Chondrocyte (in vitro differentiated cells): ENCODE measurements around the gene ACE. TPM values are rescaled to one million over a fixed set of nuclear protein-coding genes. Genes with fewer than 3 reads are reported as not detected.

ENCODE experiments used
- DNase-seq: peaks from one replicate; pipeline ENCODE4 v3.0.0; 2021; ENCODE audit warnings: mixed read lengths, low spot score
- H3K27ac Mint-ChIP-seq: one replicate; pipeline ENCODE4 v1.8.0; 2021; ENCODE audit warnings: mild to moderate bottlenecking, moderate library complexity, mixed read lengths; ENCODE audit not compliant: unreplicated experiment
- H3K27me3 Mint-ChIP-seq: 2 replicates; pipeline ENCODE4 v1.8.0; 2021; ENCODE audit warnings: low read depth, mixed read lengths
- H3K36me3 Mint-ChIP-seq: 2 replicates; pipeline ENCODE4 v1.8.0; 2021; ENCODE audit warnings: low read depth, mixed read lengths
- H3K4me1 Mint-ChIP-seq: 2 replicates; pipeline ENCODE4 v1.8.0; 2021; ENCODE audit warnings: low read depth, mild to moderate bottlenecking, mixed read lengths
- H3K4me3 Mint-ChIP-seq: one replicate; pipeline ENCODE4 v1.8.0; 2021; ENCODE audit warnings: mild to moderate bottlenecking, moderate library complexity, mixed read lengths; ENCODE audit not compliant: unreplicated experiment
- H3K9me3 Mint-ChIP-seq: 2 replicates; pipeline ENCODE4 v1.8.0; 2021; ENCODE audit warnings: low read depth, mixed read lengths
- CTCF ChIP-seq: fragments of 200-600 bp; sonication (generic); IDR thresholded peaks from 2 replicates; pipeline ENCODE4 v1.5.0; 2021; ENCODE audit warnings: antibody characterized with exemption, mild to moderate bottlenecking, moderate library complexity
- total RNA-seq: library from RNA; stranded (reverse); gene quantifications from 3 replicates; pipeline ENCODE4 v1.2.1, GENCODE V29; 2021

Gene ACE
- total RNA-seq, 1 donor from 2014 or later, result 0.52 TPM

GRCh38 chr17:63530557-63531021, 53.7 kb downstream of the ACE start:
- Mint-ChIP-seq H3K36me3 (no peaks in the 10 kb centered on the region), H3K4me3 (no peak overlapping the region), H3K4me1 (no peaks in the 10 kb centered on the region), H3K27ac (no peak overlapping the region), H3K27me3 (peaks cover 18% of the 10 kb centered on the region), H3K9me3 (no peaks in the 10 kb centered on the region)
- DNase-seq, result no peak
- TF ChIP-seq CTCF, result no peak

- Mint-ChIP-seq H3K27me3 (peaks cover 17% of the 10 kb centered on the region), H3K4me1 (no peaks in the 10 kb centered on the region), H3K27ac (no peak overlapping the region), H3K4me3 (no peak overlapping the region), H3K9me3 (no peaks in the 10 kb centered on the region), H3K36me3 (no peaks in the 10 kb centered on the region)
- no peak for DNase-seq
- TF ChIP-seq CTCF, result no peak
These were observed 54.4 kb downstream of the ACE start for GRCh38 chr17:63531022-63531965.

GRCh38 chr17:63533433-63534077, 56.7 kb downstream of the ACE start:
- Mint-ChIP-seq H3K4me3 (no peak overlapping the region), H3K27me3 (peaks cover 8% of the 10 kb centered on the region), H3K4me1 (no peaks in the 10 kb centered on the region), H3K36me3 (no peaks in the 10 kb centered on the region), H3K9me3 (no peaks in the 10 kb centered on the region), H3K27ac (no peak overlapping the region)
- no peak for TF ChIP-seq CTCF
- peak; percentile 91 for DNase-seq

GRCh38 chr17:63534078-63534570, 57.3 kb downstream of the ACE start:
- TF ChIP-seq CTCF, result no peak
- Mint-ChIP-seq H3K4me1 (no peaks in the 10 kb centered on the region), H3K4me3 (no peak overlapping the region), H3K27ac (no peak overlapping the region), H3K9me3 (no peaks in the 10 kb centered on the region), H3K36me3 (no peaks in the 10 kb centered on the region), H3K27me3 (peaks cover 11% of the 10 kb centered on the region)
- peak; percentile 82 for DNase-seq

- peaks cover 18% of the 10 kb centered on the region for H3K27me3 Mint-ChIP-seq
- H3K36me3 Mint-ChIP-seq, result no peaks in the 10 kb centered on the region
- no peaks in the 10 kb centered on the region for H3K4me1 Mint-ChIP-seq
These were observed 58.1 kb downstream of the ACE start for GRCh38 chr17:63534816-63535455.

More at GRCh38 chr17:63534816-63535455, 58.1 kb downstream of the ACE start:
- no peak overlapping the region for H3K27ac Mint-ChIP-seq
- no peaks in the 10 kb centered on the region for H3K9me3 Mint-ChIP-seq
- no peak for TF ChIP-seq CTCF
- DNase-seq, result peak; percentile 66
- no peak overlapping the region for H3K4me3 Mint-ChIP-seq
